ENCODE data around the gene TNFRSF18.
A peak's percentile ranks its signal among the peaks of the same experiment; 100 is the strongest.

The TNFRSF18 gene

GRCh38 chr1:1213345-1214265, 7.2 kb upstream of the TNFRSF18 start, which contains the start of gene TNFRSF4:
Gene TNFRSF4, minus strand, starts transcription at chr1:1214153. Its CDS starts 26 bp downstream, at chr1:1214127.
- DNase-seq (ENCODE audit: low read depth) = no peak

- peak; percentile 35 for DNase-seq (ENCODE audit: low read depth)
Observed at GRCh38 chr1:1212780-1213344, 6.5 kb upstream of the TNFRSF18 start.

GRCh38 chr1:1211541-1212441, 5.4 kb upstream of the TNFRSF18 start:
- no peak for DNase-seq (ENCODE audit: low read depth)

GRCh38 chr1:1210726-1211540, 4.5 kb upstream of the TNFRSF18 start:
- DNase-seq (ENCODE audit: low read depth) = no peak

GRCh38 chr1:1208713-1209433, 2.5 kb upstream of the TNFRSF18 start:
- DNase-seq (ENCODE audit: low read depth) = peak; percentile 37

- no peak for DNase-seq (ENCODE audit: low read depth)
Observed at GRCh38 chr1:1207571-1207892, 1.1 kb upstream of the TNFRSF18 start.

GRCh38 chr1:1206966-1207531, 657 bp upstream of the TNFRSF18 start:
- DNase-seq (ENCODE audit: low read depth) = no peak

GRCh38 chr1:1205769-1206375, 520 bp downstream of the TNFRSF18 start:
- DNase-seq (ENCODE audit: low read depth) = no peak

- DNase-seq (ENCODE audit: low read depth) = no peak
Observed at GRCh38 chr1:1204998-1205768, 1.2 kb downstream of the TNFRSF18 start.

- DNase-seq (ENCODE audit: low read depth) = no peak
Observed at GRCh38 chr1:1204425-1204920, 1.9 kb downstream of the TNFRSF18 start.

GRCh38 chr1:1203561-1204424, 2.6 kb downstream of the TNFRSF18 start:
- DNase-seq (ENCODE audit: low read depth) = no peak

GRCh38 chr1:1202831-1203560, 3.4 kb downstream of the TNFRSF18 start:
- DNase-seq (ENCODE audit: low read depth) = no peak

- peak; percentile 83 for DNase-seq (ENCODE audit: low read depth)
Observed at GRCh38 chr1:1200876-1201810, 5.2 kb downstream of the TNFRSF18 start.

GRCh38 chr1:1199961-1200875, 6.2 kb downstream of the TNFRSF18 start:
- DNase-seq (ENCODE audit: low read depth) = no peak

Measured in stimulated activated CD8-positive, alpha-beta memory T cell treated with anti-CD3 and anti-CD28 coated beads, Interleukin-4, amount 100 ng/mL, for 24 hours (primary cell).